GM19468 (cell line): ENCODE results near the gene PPP1R8.
"Not testable (repeated sequence)": the region's sequence is repeated elsewhere in the genome, so short reads cannot be mapped to it uniquely, and the experiment has no call there.

ENCODE experiments used
- ATAC-seq: cut with Tn5 transposase; IDR thresholded peaks from one replicate; pipeline ENCODE4 v1.9.1; 2021; ENCODE audit warnings: mild to moderate bottlenecking, moderate library complexity, moderate number of reproducible peaks; ENCODE audit not compliant: unreplicated experiment; ENCODE audit errors: extremely low read depth

The PPP1R8 gene

GRCh38 chr1:27830621-27831440, at the start of gene PPP1R8:
Gene PPP1R8 (plus strand): TSS chr1:27830782. CDS start chr1:27830836, 54 bp downstream.
- ATAC-seq = peak; percentile 89

GRCh38 chr1:27782950-27783349, 47.6 kb upstream of the PPP1R8 start:
- ATAC-seq = no peak

- no peak for ATAC-seq
Measured at GRCh38 chr1:27784700-27785099, 45.9 kb upstream of the PPP1R8 start.

GRCh38 chr1:27785781-27786455, 44.7 kb upstream of the PPP1R8 start:
- no peak for ATAC-seq

- ATAC-seq = no peak
Measured at GRCh38 chr1:27787895-27788294, 42.7 kb upstream of the PPP1R8 start.

- no peak for ATAC-seq
Measured at GRCh38 chr1:27789540-27790041, 41.0 kb upstream of the PPP1R8 start.

- not testable (repeated sequence) for ATAC-seq
Measured at GRCh38 chr1:27790270-27790669, 40.3 kb upstream of the PPP1R8 start.

GRCh38 chr1:27795601-27796000, 35.0 kb upstream of the PPP1R8 start:
- no peak for ATAC-seq

GRCh38 chr1:27804791-27805190, 25.8 kb upstream of the PPP1R8 start:
- no peak for ATAC-seq

- ATAC-seq = no peak
Measured at GRCh38 chr1:27806758-27807157, 23.8 kb upstream of the PPP1R8 start.

- no peak for ATAC-seq
Measured at GRCh38 chr1:27807385-27807784, 23.2 kb upstream of the PPP1R8 start.

- ATAC-seq = not testable (repeated sequence)
Measured at GRCh38 chr1:27808131-27808530, 22.5 kb upstream of the PPP1R8 start.

- ATAC-seq = no peak
Measured at GRCh38 chr1:27809883-27810282, 20.7 kb upstream of the PPP1R8 start.

- ATAC-seq = no peak
Measured at GRCh38 chr1:27811741-27812500, 18.7 kb upstream of the PPP1R8 start.

- no peak for ATAC-seq
Measured at GRCh38 chr1:27816921-27817630, 13.5 kb upstream of the PPP1R8 start.

GRCh38 chr1:27821761-27822315, 8.7 kb upstream of the PPP1R8 start:
- ATAC-seq = no peak

- no peak for ATAC-seq
Measured at GRCh38 chr1:27823784-27824183, 6.8 kb upstream of the PPP1R8 start.

- ATAC-seq = no peak
Measured at GRCh38 chr1:27824411-27824810, 6.2 kb upstream of the PPP1R8 start.

GRCh38 chr1:27829339-27829960, 1.1 kb upstream of the PPP1R8 start:
- not testable (repeated sequence) for ATAC-seq
